ENCODE results near the gene CRTC1. TPM values are rescaled to one million over a fixed set of nuclear protein-coding genes. Genes with fewer than 3 reads are reported as not detected.

Gene CRTC1, protein sequence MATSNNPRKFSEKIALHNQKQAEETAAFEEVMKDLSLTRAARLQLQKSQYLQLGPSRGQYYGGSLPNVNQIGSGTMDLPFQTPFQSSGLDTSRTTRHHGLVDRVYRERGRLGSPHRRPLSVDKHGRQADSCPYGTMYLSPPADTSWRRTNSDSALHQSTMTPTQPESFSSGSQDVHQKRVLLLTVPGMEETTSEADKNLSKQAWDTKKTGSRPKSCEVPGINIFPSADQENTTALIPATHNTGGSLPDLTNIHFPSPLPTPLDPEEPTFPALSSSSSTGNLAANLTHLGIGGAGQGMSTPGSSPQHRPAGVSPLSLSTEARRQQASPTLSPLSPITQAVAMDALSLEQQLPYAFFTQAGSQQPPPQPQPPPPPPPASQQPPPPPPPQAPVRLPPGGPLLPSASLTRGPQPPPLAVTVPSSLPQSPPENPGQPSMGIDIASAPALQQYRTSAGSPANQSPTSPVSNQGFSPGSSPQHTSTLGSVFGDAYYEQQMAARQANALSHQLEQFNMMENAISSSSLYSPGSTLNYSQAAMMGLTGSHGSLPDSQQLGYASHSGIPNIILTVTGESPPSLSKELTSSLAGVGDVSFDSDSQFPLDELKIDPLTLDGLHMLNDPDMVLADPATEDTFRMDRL
- 9.1 TPM for total RNA-seq
- long read RNA-seq, full-length matches to known transcripts, result 5 of 20 reads
- long read RNA-seq, partial matches to known transcripts, result 6 of 20 reads
- long read RNA-seq, other reads (novel, unspliced or antisense), result 9 of 20 reads

DNA sequence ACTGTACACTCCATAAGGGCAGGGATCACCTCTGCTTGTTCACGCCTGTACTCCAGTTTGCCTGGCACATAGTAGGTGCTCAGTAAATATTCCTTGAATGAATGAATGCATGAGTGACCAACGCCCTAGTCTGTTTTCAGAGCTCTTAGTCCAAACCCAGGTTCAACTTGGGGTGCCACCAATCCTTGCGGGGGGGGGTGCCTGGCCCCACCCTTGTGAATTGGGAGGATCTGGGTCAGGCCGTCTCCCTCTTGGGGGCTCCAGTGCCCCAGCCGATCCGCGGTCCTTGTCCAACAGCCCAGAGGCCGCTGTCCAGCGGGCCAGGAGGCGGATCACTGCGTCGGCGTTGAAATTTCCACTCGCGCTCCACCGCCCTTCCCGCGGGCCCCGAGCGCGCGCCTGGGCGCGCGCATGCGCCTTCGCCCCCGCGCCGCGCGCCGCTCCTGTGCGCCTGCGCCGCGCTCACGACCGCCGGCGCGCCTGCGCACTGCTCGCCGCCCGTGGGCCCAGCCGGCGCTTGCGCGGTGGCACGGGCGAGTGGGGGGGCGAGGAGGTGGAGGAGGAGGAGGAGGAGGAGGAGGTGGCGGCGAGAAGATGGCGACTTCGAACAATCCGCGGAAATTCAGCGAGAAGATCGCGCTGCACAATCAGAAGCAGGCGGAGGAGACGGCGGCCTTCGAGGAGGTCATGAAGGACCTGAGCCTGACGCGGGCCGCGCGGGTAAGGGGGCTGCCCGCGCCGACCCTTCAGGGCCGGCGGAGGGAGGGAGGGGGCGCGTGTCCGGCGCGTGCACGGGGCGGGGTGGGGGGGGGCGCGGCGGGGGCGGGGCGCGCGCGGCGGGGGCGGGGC, at the start of gene CRTC1:
CRTC1 (plus strand) TSS at position 572 of the 849 bp plus-strand sequence; CDS start at position 595, 23 bp downstream.
- peak; percentile 92 for DNase-seq
- peak; percentile 93 for ATAC-seq (ENCODE audit: poor library complexity)
- intact Hi-C loops (cut with DNase I), result no loop called here

DNA sequence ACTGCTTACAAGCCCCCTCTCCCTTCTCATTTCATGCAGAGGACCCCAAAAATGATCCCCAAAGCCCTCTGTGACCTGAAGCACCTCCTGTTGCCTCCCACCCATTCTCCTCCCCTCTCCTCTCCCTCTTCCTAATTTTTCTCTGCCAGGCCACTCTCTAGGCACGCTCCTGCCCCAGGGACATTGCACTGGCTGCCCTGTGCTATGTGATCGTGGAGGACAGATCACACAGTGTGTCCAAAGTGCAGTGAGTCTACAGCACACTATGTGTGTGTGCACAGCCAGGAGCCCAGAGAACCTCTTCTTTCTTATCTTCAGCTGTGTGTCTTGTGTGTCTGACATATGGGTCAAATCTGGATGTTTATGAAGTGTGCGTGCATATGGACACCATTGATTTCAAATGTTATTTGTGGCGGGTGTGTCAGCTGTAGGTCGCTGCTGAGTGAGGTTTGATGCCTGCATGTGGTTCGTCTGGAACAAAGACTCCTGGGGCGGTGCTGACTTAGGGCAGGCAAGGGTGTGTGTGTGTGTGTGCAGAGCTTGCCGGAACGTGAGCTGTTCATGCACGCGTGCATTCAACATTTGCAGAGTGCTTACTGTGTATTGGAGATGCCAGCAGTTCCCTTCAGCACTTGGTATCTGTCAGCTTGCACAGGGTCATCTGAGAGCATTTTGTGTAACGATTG, 48.7 kb upstream of the CRTC1 start:
- intact Hi-C loops (cut with DNase I), result no loop called here
- no peak for DNase-seq

DNA sequence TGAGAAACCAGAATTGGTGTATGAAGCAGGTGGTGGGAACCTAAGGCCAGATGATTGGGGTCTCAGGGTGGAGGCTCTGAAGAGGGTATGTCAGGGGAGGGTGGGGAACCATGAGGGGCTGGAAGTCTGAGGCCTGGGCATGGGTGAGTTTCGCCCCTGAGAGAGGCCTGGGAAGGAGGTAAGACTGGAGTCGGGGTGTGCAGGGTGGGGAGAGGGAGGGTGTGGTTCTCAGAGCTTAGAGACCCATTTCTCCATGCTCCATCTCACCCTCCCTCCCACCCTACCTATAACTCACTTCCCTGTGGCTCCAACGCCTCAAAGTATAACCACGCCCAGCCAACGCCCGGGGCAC, 47.7 kb upstream of the CRTC1 start:
- intact Hi-C loops (cut with DNase I), result no loop called here
- ATAC-seq (ENCODE audit: poor library complexity) (no peak), DNase-seq (no peak)

More for the DNA sequence above, 48.7 kb upstream of the CRTC1 start:
- ATAC-seq (ENCODE audit: poor library complexity), result no peak

DNA sequence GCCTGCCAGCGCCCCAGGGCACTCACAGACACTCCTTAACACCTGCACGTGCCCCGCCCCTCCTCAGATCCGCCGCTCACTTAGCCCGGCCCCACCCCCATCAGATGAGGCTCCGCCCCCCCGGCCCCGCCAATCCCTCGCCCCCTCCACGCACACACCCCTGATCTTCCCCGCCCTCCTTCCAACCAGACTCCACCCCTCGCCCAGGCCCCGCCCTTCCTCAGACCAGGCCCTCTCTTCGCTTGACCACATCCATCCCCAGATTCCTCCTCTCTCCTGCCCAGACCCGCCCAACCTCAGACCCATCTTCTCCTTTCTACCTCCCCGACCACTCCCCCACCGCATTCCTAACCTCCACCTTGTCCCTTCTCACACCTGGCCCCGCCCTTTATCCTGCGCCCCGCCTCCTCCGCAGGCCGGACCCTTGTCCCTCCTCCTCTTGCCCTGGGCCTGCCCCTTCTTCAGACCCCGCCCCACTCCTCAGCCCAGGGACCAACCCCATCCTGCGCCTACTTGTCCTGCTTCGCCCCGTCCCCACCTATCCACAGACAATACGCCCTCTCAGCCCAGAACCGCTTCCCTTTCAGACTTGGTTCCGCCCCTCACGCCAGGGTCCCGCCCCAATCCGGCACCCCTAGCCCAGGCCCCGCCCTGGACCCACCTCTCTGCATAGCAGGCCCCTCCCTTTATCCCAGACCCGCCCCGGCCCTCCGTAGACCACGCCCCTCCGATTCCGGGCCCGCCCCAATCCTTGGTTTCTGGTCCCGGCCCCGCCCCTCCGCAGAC, 47.1 kb upstream of the CRTC1 start:
- DNase-seq, result peak; percentile 99
- intact Hi-C loops (cut with DNase I), result no loop called here
- peak; percentile 98 for ATAC-seq (ENCODE audit: poor library complexity)

DNA sequence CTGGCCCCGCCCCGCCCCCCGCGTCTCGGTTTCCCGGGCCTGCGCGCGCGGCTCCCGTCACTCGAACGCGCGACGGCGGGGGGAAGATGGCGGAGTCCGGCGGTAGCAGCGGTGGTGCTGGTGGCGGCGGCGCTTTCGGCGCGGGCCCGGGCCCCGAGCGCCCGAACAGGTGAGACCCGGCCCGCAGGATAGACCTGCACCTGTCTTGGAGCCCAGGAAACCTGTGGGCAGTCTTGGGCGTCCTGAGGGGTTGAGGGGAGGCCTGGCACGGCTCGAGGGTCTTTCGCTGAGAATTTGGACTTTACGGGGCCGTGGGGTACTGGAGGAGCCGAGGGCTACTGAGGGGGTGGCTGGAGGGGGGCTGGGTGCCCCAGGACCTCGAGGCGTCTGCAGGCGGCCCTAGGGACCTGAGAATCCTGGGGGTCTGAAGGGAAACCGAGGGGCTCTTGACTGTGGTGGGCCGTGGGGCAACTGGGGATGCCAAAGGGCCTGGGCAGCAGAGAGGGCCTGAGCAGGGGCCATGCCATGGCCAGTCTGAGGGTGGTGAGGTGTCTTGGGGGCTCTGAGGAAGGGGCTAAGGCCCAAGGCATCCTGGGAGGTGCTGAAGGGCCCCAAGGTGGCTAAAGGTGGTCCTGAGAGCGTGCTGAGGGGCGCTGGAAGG, 46.4 kb upstream of the CRTC1 start, which contains the start of gene KLHL26:
KLHL26 (plus strand) TSS at position 60 of the 661 bp plus-strand sequence; CDS start at position 87, 27 bp downstream.
- intact Hi-C loops (cut with DNase I), result no loop called here
- ATAC-seq (ENCODE audit: poor library complexity) (no peak), DNase-seq (no peak)

DNA sequence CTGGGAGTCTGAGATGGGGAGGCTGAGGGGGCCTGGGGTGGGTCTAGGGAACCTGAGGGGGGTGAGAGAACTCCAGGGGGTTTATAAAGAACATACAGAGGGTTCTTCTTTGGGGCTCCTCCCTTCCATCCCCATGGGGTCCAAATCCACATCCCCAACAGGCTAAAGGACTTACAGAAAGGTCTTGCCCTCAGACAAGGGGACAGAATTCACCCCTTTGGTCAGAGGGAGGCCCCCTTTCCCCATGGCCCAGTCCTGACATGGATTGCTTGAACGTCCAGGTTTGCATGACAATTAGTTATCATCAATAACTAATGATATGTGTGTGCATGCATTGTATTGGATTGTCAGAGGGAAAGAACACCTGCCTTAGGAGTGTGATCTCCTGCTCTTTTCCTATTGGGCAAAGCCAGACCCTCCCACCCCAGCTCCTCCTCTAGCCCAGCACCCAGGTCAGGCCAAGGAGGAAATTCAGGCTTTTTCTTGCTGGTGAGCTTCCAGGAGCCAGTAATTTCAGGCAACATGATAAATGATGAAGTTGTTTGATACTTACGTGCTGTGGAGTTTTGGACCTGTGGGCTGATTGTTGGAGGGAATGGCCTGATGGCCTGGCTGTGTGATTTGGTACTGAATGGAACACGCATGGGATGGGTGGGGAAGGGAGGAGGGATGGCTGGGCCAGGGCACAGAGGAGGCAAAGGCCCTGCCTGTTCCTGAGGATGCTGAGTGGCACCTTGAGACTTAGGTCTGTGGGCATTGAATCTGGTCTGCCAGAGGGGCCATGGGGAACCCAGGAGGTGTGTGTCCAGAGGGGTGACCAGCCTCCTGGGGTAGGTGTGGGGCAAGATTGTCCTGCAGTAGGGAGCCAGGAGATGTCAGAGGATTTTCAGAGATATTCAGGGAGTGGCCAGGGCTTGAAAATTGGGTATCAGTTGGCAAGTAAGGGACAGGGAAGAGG, 45.5 kb upstream of the CRTC1 start:
- ATAC-seq (ENCODE audit: poor library complexity), result no peak
- intact Hi-C loops (cut with DNase I), result no loop called here
- no peak for DNase-seq

DNA sequence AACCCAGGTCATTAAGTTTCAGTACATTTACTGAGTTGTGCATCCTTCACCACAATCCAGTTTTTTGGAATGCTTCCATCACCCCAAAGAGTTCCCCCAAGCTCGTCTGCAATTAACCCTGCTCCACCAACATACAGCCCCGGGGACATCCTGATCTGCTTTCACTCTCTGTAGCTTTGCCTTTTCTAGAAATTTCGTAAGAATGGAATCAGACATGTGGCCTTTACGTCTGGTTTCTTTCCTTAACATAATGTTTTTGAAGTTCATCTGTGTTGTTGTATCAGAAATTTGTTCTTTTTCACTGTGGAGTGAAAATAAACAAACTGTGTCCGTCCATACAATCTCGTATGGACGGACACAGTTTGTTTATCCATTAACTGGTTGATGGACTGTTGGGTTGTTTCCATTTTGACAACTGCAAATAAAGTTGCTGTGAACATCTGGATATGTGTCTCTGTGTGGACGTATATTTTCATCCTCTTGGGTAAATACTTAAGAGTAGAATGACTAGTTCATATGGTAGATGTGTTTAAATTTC, 43.7 kb upstream of the CRTC1 start:
- intact Hi-C loops (cut with DNase I), result no loop called here
- DNase-seq (no peak), ATAC-seq (ENCODE audit: poor library complexity) (no peak)

DNA sequence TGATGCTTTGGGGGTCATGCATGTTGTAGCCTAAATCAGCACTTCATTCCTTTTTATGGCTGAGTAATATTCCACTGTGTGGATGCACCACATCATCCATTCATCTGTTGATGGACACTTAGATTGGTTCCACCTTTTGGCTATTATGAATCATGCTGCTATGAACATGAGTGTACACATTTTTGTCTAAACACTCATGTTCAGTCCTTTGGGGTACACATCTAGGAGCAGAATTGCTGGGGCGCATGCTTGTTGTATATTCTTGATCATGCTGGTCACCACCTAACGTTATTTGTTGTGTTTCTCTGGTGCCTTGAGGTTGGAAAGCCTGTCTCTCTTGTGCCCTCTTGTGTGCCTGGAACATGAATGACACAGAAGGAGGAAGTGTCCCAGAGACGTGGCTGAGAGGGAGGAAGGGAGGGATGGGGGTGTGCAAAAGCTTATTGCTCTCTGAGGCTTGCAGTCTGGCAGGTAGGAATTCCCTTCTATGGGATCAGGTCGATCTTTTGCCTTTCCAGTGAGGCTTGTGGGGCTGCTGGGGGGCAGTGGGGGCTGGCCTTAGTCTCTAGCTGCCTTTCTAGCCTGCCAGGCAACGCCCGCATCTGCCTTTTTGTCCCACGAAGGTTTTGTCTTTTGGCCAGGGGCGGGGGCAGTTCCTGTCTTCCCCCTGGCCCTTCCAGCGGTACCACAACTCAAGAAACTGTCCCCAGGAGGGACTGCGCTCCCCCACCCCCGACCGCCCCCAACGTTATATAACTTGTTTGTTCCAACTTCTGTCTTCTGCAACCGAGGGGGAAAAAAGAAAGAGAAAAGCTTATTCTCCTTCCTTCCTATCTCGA, 39.1 kb upstream of the CRTC1 start:
- ATAC-seq (ENCODE audit: poor library complexity), result peak; percentile 41
- no peak for DNase-seq
- intact Hi-C loops (cut with DNase I), result no loop called here

DNA sequence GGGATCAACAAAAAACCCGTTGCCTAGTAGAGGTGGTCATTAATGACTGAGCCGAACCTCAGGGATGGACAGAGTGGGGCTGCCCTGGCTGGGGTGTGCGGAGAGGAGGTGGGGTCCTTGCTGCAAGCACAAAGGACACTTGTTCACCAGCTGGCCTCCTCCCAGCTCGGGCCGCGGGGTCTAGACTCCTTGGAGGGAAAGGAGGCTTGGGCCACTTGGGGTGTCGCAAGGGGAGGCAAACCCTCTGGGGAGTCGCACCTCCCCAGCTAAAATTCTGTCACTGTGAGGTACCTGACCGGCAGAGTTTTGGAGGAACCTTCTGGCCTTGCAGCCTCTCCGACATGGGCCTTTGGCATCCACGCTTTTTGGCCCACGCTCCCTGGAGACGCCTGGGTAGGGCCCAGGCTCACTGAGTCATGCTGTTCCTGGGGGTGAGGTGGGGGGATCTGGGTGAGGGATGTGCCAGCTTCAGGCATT, 38.4 kb upstream of the CRTC1 start:
- DNase-seq (no peak), ATAC-seq (ENCODE audit: poor library complexity) (no peak)

DNA sequence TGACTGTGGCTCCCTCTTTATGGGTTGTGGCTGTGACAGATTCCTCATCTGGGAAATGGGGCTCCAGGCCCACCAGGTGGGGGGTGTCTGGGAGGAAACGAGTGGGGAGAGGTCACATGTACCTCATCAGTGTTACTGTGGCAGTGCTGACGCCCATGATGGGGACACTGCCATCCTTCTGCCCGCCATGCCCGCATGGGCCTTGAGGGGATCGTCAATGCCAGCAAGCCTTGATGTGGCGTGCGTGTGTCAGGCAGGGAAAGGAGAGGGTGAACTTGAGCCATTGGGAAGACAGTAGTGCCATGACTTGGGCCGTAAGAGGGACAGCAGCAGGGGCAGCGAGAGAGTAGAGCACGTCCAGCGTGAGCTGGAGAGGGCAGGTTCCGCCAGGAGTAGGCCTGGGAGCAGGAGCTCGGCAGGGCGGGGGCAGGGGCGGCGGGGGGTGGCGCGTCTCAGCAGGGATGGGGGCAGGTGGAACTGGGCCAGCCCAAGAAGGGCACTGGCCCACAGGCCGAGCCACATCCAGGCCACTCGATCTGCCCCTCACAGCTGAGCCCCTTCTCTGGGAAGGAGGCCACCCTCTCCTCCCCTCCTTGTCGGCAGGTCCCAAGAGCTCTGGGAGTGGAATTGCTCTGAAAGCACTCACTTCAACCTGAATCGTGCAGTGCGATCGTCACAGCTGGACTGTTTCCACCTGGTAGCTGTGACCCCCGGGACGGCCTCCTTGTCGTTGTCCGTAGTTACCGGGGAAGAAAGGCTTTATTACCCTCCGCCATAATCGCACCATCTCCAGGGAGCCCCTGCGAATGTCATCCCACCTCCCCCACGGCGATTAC, 36.7 kb upstream of the CRTC1 start:
- intact Hi-C loops (cut with DNase I), result no loop called here
- DNase-seq, result no peak
- no peak for ATAC-seq (ENCODE audit: poor library complexity)

More for the DNA sequence above, 38.4 kb upstream of the CRTC1 start:
- intact Hi-C loops (cut with DNase I), result no loop called here

DNA sequence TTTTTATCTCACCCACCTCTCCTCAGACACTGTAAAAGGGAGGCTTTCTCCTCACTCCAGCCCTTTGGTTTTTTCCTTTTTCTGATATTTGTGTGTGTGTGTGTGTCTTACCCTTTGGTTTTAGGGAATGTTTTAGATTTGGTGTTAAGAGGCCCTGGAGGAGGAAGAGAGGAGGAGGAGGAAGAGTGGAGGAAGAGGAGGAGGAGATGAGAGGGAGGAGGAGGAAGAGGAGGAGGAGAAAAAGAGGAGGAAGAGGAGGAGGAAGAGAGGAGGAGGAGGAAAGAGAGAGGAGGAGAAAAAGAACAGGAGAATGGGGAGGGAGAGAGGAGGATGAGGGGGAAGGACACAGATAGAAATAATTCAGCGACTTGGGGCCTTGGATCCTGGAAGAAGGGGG, 36.1 kb upstream of the CRTC1 start:
- DNase-seq, result no peak
- intact Hi-C loops (cut with DNase I), result no loop called here
- ATAC-seq (ENCODE audit: poor library complexity), result no peak

DNA sequence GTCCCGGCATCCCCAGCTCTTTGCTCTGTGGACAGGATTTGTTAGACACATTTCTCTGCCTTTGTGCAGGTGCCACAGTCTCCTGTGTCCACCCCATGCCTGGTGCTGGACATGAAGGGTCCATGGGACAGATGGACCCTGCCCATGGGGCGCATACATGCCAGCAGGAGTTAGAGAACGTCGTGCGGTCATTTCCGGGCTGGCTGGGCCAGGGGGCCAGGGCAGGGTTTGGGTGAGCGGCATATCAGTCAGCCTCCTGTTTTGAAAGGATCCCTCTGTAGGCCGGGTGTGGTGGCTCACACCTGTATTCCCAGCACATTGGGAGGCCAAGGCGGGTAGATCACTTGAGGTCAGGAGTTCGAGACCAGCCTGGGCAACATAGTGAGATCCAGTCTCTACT, 35.7 kb upstream of the CRTC1 start:
- intact Hi-C loops (cut with DNase I), result no loop called here
- ATAC-seq (ENCODE audit: poor library complexity) (no peak), DNase-seq (no peak)

DNA sequence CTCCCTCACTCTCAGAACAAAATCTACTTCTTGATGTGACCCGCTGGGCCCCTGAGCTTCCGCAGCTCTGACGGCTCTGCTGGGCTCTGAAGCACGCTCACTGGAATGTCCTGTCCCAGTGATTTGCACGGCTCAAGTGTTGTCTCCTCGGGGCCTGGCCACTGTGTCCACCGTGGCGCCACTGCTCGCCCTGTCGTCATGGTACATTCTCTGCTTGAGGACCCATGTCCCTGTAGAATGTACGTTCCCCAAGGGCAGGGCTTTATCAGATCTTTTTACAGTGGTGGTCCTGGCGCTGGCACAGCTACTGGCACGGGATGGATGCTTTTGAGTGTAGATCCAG, 34.5 kb upstream of the CRTC1 start:
- DNase-seq, result peak; percentile 59
- no peak for ATAC-seq (ENCODE audit: poor library complexity)
- intact Hi-C loops (cut with DNase I), result no loop called here

DNA sequence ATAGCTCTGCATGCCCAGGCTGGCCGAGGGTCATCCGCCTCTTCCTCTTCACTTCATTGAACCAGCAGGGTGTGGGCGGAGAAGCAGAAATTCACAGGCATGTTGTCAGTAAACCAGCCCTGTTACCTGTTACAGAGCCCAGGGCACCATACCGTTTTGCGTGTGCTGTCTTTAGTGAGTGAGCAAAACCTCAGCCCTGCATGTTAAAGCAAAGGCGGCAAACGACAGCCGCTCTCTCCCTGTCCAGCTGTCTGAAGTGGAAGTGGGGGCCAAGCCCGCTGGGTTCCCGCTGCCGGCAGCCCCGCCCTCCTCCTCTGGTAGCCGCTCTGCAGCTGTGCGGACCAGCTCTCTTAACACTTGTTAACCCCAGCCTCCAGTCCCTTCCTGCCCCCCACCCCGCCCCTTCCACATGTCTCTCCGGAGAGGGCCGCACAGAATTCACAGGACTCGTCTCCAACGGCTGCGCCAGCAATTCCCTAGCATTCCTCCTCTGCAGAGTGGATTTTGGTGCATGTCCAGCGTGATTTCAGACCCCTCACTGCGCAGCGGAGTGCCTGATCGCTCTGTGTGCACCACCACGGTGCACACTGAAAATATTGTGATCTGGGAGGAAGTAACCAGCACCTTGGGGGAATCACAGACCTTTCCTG, 34.0 kb upstream of the CRTC1 start:
- peak; percentile 74 for ATAC-seq (ENCODE audit: poor library complexity)
- peak; percentile 89 for DNase-seq
- intact Hi-C loops (cut with DNase I), result no loop called here
